Kidney epithelial cell (primary cell): ENCODE measurements around the gene LSP1. TPM values are rescaled to one million over a fixed set of nuclear protein-coding genes. Genes with fewer than 3 reads are reported as not detected.

Experiments
- DNase-seq: peaks from one replicate; pipeline ENCODE4 v3.0.0-alpha.2; 2010; ENCODE audit warnings: low read depth
- H3K27me3 ChIP-seq: 2 replicates; pipeline ENCODE4 v1.6.0; 2011; ENCODE audit warnings: low read length; ENCODE audit not compliant: control insufficient read depth, insufficient read depth
- H3K36me3 ChIP-seq: 2 replicates; pipeline ENCODE4 v1.5.1; 2011; ENCODE audit warnings: low read length; ENCODE audit not compliant: control insufficient read depth, insufficient read depth
- H3K4me3 ChIP-seq: 2 replicates; pipeline ENCODE4 v1.5.1; 2011; ENCODE audit warnings: low read depth, mild to moderate bottlenecking, control low read depth, low read length
- CTCF ChIP-seq: IDR thresholded peaks from 2 replicates; pipeline ENCODE4 v1.5.1; 2011; ENCODE audit warnings: mild to moderate bottlenecking, moderate library complexity, low read length, control low read depth, inconsistent platforms; ENCODE audit not compliant: insufficient read depth, poor library complexity, severe bottlenecking
- total RNA-seq: library from RNA; depleted of rRNA; stranded (reverse); fragments of >200 nt; gene quantifications from 2 replicates; pipeline ENCODE4 v1.2.3, GENCODE V29; 2015

LSP1 gene
- total RNA-seq, 1 donor from 2014 or later = not detected

DNA sequence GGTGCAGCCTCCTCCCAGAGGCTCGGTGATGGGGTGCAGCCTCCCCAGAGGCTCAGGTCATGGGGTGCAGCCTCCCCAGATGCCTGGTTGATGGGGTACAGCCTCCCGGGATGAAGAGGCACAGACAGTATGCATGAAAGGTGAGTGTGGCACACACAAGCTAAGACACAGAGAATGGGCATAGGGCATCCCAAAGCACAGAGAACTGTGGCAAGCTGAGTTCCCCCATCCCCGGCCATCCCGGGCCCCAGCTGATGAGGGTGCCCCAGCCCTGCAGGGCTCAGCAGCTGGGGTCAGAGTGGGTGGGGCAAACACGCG lies 22.9 kb upstream of the LSP1 start:
- Histone ChIP-seq H3K4me3 (no peak overlapping the region), H3K27me3 (peaks cover 7% of the 10 kb centered on the region), H3K36me3 (no peaks in the 10 kb centered on the region)
- DNase-seq = no peak
- no peak for TF ChIP-seq CTCF

DNA sequence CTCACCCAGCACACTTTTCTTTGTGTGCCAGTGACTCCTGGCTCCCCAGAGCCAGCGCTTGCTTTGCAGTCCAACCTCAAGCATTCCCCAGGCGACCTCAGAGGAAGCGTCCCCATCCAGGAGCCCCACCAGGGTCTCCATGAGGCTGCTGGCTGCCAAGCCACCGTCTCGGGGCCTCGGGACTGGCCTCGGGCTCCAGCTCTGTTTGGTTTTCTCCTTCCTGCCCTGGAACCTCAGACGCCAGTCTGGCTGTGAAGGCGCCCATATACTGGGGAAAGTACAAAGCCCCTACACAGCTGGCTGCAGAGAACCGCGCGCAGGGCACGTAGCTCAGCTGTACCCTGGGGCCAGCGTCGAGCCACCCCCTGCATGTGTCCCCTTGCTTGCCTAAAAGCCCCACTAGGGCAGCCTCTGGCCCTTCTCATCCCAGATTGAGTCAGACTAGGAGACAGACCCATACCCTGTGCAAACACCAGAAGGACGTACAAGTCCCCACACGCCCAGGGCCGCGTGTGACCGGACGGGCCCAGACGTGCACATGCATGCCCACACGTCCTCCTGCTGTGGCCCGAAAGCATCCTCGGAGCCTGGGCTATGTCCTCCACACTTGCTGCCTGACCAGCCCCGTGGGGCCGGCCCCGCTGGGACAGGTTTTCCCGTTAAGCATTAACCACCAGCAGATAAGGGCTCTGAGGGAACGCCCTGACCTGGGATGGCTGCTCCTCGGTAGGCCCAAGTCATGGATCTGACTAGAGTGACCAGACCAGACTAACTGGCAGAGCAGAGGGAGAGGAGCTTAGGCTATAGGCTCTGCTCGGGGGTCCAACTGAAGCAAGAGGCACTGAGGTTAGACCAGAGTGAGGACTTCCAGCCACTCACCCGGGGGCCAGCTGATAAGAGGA lies 22.3 kb upstream of the LSP1 start:
- H3K27me3 ChIP-seq = peaks cover 7% of the 10 kb centered on the region
- no peak for DNase-seq
- no peak for TF ChIP-seq CTCF
- no peak overlapping the region for H3K4me3 ChIP-seq
- H3K36me3 ChIP-seq = no peaks in the 10 kb centered on the region

- DNase-seq = no peak
- Histone ChIP-seq H3K4me3 (no peak overlapping the region), H3K27me3 (peaks cover 7% of the 10 kb centered on the region), H3K36me3 (no peaks in the 10 kb centered on the region)
- TF ChIP-seq CTCF = no peak
Observed at GRCh38 chr11:1831338-1832210, 21.3 kb upstream of the LSP1 start.

DNA sequence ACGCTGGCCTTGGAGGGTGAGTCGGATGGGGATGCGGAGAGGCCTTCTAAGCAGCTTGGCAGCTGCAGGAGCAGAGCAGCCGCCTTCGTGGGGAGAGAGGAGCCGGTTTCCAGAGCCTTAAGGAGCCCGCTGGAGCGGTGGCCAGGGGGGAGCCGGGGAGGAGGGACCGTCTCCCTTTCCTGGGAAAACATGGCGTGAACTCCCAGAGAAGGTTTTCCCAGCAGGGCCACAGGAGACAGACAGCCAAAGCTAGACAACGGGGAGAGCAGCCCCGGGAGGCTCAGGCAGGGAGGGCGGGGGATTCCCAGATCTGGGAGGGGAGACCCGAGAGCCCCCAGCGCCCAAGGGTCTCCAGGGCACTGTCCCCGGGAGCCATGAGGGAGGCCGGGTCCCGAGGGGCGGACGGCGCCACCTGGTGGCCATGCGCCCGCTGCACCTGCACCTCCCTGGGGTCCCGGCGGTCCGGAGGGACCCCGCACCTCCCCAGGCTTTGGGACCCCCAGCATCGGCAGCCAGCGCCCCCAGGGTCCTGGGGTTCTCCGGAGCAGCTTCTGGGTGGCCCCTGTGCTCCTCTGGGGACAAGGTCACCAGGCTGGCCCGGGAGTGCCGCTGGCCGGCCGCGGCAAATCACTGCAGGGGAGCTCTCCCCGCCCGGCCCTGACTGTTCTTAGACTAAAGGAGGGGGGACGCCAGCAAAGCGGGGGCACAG lies 20.5 kb upstream of the LSP1 start:
- H3K27me3 ChIP-seq = peaks cover 7% of the 10 kb centered on the region
- peak; percentile 87 for TF ChIP-seq CTCF
- H3K36me3 ChIP-seq = no peaks in the 10 kb centered on the region
- H3K4me3 ChIP-seq = no peak overlapping the region
- no peak for DNase-seq

GRCh38 chr11:1832920-1833295 lies 20.0 kb upstream of the LSP1 start:
- TF ChIP-seq CTCF = no peak
- H3K4me3 ChIP-seq = no peak overlapping the region
- no peaks in the 10 kb centered on the region for H3K36me3 ChIP-seq
- no peak for DNase-seq
- H3K27me3 ChIP-seq = peaks cover 7% of the 10 kb centered on the region
